ENCODE results near the gene ELANE.

The ELANE gene

GRCh38 chr19:852136-853013 lies at the start of gene ELANE:
ELANE (plus strand) TSS chr19:852303; CDS start chr19:852329, 26 bp downstream.
- no peak for TF ChIP-seq CTCF (IDR thresholded peaks at IDR 0.05; ENCODE audit: low read depth, low read length)
- no peak within 1 kb of the TSS for H3K4me3 ChIP-seq (ENCODE audit: low read depth, low read length)

- TF ChIP-seq CTCF (IDR thresholded peaks at IDR 0.05; ENCODE audit: low read depth, low read length), result no peak
- H3K4me3 ChIP-seq (ENCODE audit: low read depth, low read length), result no peak overlapping the region
These were observed 49.5 kb upstream of the ELANE start for GRCh38 chr19:802498-803098.

- TF ChIP-seq CTCF (IDR thresholded peaks at IDR 0.05; ENCODE audit: low read depth, low read length), result no peak
- no peak overlapping the region for H3K4me3 ChIP-seq (ENCODE audit: low read depth, low read length)
These were observed 49.0 kb upstream of the ELANE start for GRCh38 chr19:803099-803561.

- TF ChIP-seq CTCF (IDR thresholded peaks at IDR 0.05; ENCODE audit: low read depth, low read length), result no peak
- no peak overlapping the region for H3K4me3 ChIP-seq (ENCODE audit: low read depth, low read length)
These were observed 48.3 kb upstream of the ELANE start for GRCh38 chr19:803686-804418.

- no peak for TF ChIP-seq CTCF (IDR thresholded peaks at IDR 0.05; ENCODE audit: low read depth, low read length)
These were observed 47.5 kb upstream of the ELANE start for GRCh38 chr19:804419-805165.

GRCh38 chr19:805166-805551 lies 46.9 kb upstream of the ELANE start:
- H3K4me3 ChIP-seq (ENCODE audit: low read depth, low read length), result no peak overlapping the region
- TF ChIP-seq CTCF (IDR thresholded peaks at IDR 0.05; ENCODE audit: low read depth, low read length), result no peak

More at GRCh38 chr19:804419-805165, 47.5 kb upstream of the ELANE start:
- H3K4me3 ChIP-seq (ENCODE audit: low read depth, low read length), result no peak overlapping the region
